ENCODE data around the gene EFNA2. TPM values are rescaled to one million over a fixed set of nuclear protein-coding genes. Genes with fewer than 3 reads are reported as not detected.

Gene EFNA2
- total and polyA plus RNA-seq, 2 of the 4 experiments (the other 2 are of a cell fraction) = not detected

DNA sequence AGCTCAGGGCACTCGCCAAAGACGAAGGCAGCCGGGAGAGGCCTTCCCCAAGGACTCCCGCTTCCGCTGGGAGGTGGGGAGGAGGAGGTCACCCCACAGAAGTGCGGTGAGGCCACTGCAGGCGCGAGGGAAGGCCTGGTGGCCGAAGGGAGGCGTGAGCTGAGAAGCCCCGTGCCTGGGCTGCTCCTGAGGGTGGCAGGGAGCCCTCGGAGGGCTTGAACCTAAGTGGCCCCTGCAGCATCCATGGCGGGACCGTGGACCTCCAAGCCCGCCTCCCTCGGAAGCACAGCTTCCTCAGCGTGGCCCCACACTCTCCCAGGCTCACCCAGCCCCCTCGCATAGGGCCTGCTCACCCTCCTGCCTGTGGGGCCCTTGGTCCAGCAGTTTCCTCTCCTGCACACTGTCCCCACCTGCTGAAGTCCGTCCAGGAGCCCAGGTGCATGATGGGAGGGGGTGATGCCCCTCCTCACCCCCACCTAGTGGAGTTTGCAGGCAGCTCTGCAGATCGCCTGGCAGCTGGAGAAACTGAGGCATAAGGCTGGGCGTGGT, 25.9 kb downstream of the EFNA2 start:
- in situ Hi-C loops (cut with MboI; ENCODE audit: low sequenced_read_pairs) (no loop called here), dilution Hi-C loops (cut with HindIII; ENCODE audit: low sequenced_read_pairs, unreplicated experiment) (no loop called here), intact Hi-C loops (cut with micrococcal nuclease) (no loop called here)
- TF ChIP-seq BHLHE40 (IDR thresholded peaks at IDR 0.05; ENCODE audit: low read depth, low read length) (no peak), MXI1 (IDR thresholded peaks at IDR 0.05; ENCODE audit: borderline replicate concordance, low read depth, low read length) (no peak), RCOR1 (IDR thresholded peaks at IDR 0.05; ENCODE audit: insufficient replicate concordance, low read length) (no peak), CEBPB (IDR thresholded peaks at IDR 0.05; ENCODE audit: low read depth, low read length) (no peak), MAFK (IDR thresholded peaks at IDR 0.05; ENCODE audit: low read depth, low read length) (no peak), RAD21 (IDR thresholded peaks at IDR 0.05; ENCODE audit: low read length) (no peak), NFE2L2 (IDR thresholded peaks at IDR 0.05; ENCODE audit: low read depth, low read length) (no peak), MAZ (IDR thresholded peaks at IDR 0.05; ENCODE audit: borderline replicate concordance, low read depth, low read length) (no peak), CHD1 (IDR thresholded peaks at IDR 0.05; ENCODE audit: low read depth, low read length) (no peak), FOS (IDR thresholded peaks at IDR 0.05; ENCODE audit: low read depth, low read length) (no peak), SMC3 (IDR thresholded peaks at IDR 0.05; ENCODE audit: low read depth, low read length) (no peak), RFX5 (IDR thresholded peaks at IDR 0.05; ENCODE audit: low read depth, low read length) (no peak), POLR2A (IDR thresholded peaks at IDR 0.05; ENCODE audit: low read depth, low read length) (no peak)
- TF ChIP-seq, protein P1, sequence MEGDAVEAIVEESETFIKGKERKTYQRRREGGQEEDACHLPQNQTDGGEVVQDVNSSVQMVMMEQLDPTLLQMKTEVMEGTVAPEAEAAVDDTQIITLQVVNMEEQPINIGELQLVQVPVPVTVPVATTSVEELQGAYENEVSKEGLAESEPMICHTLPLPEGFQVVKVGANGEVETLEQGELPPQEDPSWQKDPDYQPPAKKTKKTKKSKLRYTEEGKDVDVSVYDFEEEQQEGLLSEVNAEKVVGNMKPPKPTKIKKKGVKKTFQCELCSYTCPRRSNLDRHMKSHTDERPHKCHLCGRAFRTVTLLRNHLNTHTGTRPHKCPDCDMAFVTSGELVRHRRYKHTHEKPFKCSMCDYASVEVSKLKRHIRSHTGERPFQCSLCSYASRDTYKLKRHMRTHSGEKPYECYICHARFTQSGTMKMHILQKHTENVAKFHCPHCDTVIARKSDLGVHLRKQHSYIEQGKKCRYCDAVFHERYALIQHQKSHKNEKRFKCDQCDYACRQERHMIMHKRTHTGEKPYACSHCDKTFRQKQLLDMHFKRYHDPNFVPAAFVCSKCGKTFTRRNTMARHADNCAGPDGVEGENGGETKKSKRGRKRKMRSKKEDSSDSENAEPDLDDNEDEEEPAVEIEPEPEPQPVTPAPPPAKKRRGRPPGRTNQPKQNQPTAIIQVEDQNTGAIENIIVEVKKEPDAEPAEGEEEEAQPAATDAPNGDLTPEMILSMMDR (conservative IDR thresholded peaks at IDR 0.05; ENCODE audit: low read depth, low read length) = no peak
- TF ChIP-seq, protein P2, sequence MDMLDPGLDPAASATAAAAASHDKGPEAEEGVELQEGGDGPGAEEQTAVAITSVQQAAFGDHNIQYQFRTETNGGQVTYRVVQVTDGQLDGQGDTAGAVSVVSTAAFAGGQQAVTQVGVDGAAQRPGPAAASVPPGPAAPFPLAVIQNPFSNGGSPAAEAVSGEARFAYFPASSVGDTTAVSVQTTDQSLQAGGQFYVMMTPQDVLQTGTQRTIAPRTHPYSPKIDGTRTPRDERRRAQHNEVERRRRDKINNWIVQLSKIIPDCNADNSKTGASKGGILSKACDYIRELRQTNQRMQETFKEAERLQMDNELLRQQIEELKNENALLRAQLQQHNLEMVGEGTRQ (IDR thresholded peaks at IDR 0.05; ENCODE audit: low read depth, low read length) = no peak
- TF ChIP-seq, protein P3, sequence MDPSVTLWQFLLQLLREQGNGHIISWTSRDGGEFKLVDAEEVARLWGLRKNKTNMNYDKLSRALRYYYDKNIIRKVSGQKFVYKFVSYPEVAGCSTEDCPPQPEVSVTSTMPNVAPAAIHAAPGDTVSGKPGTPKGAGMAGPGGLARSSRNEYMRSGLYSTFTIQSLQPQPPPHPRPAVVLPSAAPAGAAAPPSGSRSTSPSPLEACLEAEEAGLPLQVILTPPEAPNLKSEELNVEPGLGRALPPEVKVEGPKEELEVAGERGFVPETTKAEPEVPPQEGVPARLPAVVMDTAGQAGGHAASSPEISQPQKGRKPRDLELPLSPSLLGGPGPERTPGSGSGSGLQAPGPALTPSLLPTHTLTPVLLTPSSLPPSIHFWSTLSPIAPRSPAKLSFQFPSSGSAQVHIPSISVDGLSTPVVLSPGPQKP (IDR thresholded peaks at IDR 0.05; ENCODE audit: borderline replicate concordance, low read depth, low read length) = no peak
- Histone ChIP-seq H3K9me3 (ENCODE audit: control insufficient read depth, insufficient read depth, low read length) (no peaks in the 10 kb centered on the region), H3K14ac (replicated peaks; ENCODE audit: low read depth, low read length) (no peak overlapping the region), H3K27me3 (ENCODE audit: control insufficient read depth, insufficient read depth, low read length) (peaks cover 17% of the 10 kb centered on the region), H3K27ac (ENCODE audit: insufficient read depth, low read length) (no peak overlapping the region), H2BK20ac (ENCODE audit: low read depth, low read length) (no peak overlapping the region), H3K9me1 (ENCODE audit: insufficient read depth, low read length) (no peaks in the 10 kb centered on the region), H3K4me1 (ENCODE audit: control insufficient read depth, insufficient read depth, low read length) (no peaks in the 10 kb centered on the region; the same call in 1 of the 2 replicates), H3K36me3 (ENCODE audit: control insufficient read depth, insufficient read depth, low read length) (no peaks in the 10 kb centered on the region), H2BK15ac (ENCODE audit: low read depth, low read length) (no peak overlapping the region), H2BK5ac (ENCODE audit: low read depth, low read length, poor library complexity, severe bottlenecking) (no peak overlapping the region), H4K91ac (ENCODE audit: insufficient read depth, low read depth, low read length) (no peak overlapping the region), H3K79me1 (ENCODE audit: low read depth in 1 of 2, low read length in 2 of 2) (no peaks in the 10 kb centered on the region), H3K56ac (ENCODE audit: extremely low read depth, insufficient read depth, low read length) (no peak overlapping the region), H3K4ac (ENCODE audit: low read depth, low read length) (no peak overlapping the region), H3K4me2 (ENCODE audit: low read depth, low read length) (no peak overlapping the region), H2AFZ (replicated peaks; ENCODE audit: low read length, poor library complexity) (no peak overlapping the region), H2AK9ac (replicated peaks; ENCODE audit: low read depth, low read length, poor library complexity) (no peak overlapping the region), H4K5ac (ENCODE audit: low read depth, low read length) (no peak overlapping the region), H3K4me3 (ENCODE audit: insufficient read depth, low read depth, low read length) (no peak overlapping the region), H3K18ac (ENCODE audit: low read depth, low read length) (no peak overlapping the region), H4K20me1 (ENCODE audit: insufficient read depth, low read length) (no peaks in the 10 kb centered on the region; the same call in 1 of the 2 replicates), H2BK120ac (ENCODE audit: low read depth, low read length) (no peak overlapping the region), H4K8ac (ENCODE audit: low read depth in 2 of 2, low read length in 2 of 2) (no peak overlapping the region), H3K9ac (ENCODE audit: low read depth, low read length) (no peak overlapping the region), H2AK5ac (ENCODE audit: low read depth, low read length) (no peak overlapping the region), H3K23ac (ENCODE audit: low read depth, low read length) (no peak overlapping the region)
- no TSS peak for BruUV-seq (replicated peaks)
- ChIA-PET POLR2A (ENCODE audit: unreplicated experiment) (no interaction called here), CTCF (no interaction called here)
- DNase-seq (no peak), ATAC-seq (ENCODE audit: low read depth) (no peak)
- 20% methylated on average over 1 of the region's 21 CpGs; no CpG with 5 or more reads in 1 of the 2 experiments for WGBS, 2 experiments (ENCODE audit: extremely low coverage in 2 of 2, insufficient read length in 1 of 2)

Data from IMR-90 (cell line).